ENCODE measurements around the gene SV2C. TPM values are rescaled to one million over a fixed set of nuclear protein-coding genes. Genes with fewer than 3 reads are reported as not detected.
A peak's percentile ranks its signal among the peaks of the same experiment; 100 is the strongest.

SV2C gene
- total and polyA plus RNA-seq, 10 of the 15 experiments (the other 5 are each of a cell fraction or from before 2014, with no cell fraction given), result under 0.01 to 1.1 (median 0.63) TPM

- TF ChIP-seq ELK1 (IDR thresholded peaks at IDR 0.05; ENCODE audit: low read depth, low read length) (no peak), RUNX3 (IDR thresholded peaks at IDR 0.05; ENCODE audit: low read length) (peak; percentile 68; the same call in 1 of the 2 replicates), CBFB (IDR thresholded peaks at IDR 0.05; ENCODE audit: low read depth) (0 out of 2 replicates have a peak, but pooled peaks have one; percentile 18)
- 0 out of 2 replicates have a peak overlapping the region, but pooled peaks have one; percentile 7 for H3K4me3 ChIP-seq
- intact Hi-C loops (cut with micrococcal nuclease; ENCODE audit: unreplicated experiment), result loop anchor here (5.0 kb wide), 1 partner anchor 78 kb away; no protein-coding TSS in a partner anchor
- peak overlapping the region; percentile 51 for H3K27ac ChIP-seq (ENCODE audit: control insufficient read depth, insufficient read depth)
- H3K36me3 ChIP-seq (ENCODE audit: control insufficient read depth in 2 of 2, insufficient read depth in 2 of 2, low read length in 1 of 2), result no peaks in the 10 kb centered on the region
- DNase-seq (ENCODE audit: low read depth, low spot score) (no peak), FAIRE-seq (peak; percentile 13), ATAC-seq (peak; percentile 88)
- SMC1A ChIA-PET (ENCODE audit: uncharacterized antibody, unreplicated experiment), result interaction anchor here (1.0 to 1.8 kb wide), 3 partner anchors 11 to 54 kb away, joined by 3 to 8 read pairs (median 3); no protein-coding TSS in a partner anchor
- peak overlapping the region; percentile 63 for H2AFZ ChIP-seq (ENCODE audit: control insufficient read depth, low read depth, low read length)
- H4K20me1 ChIP-seq (ENCODE audit: control insufficient read depth, insufficient read depth), result no peaks in the 10 kb centered on the region
- BruUV-seq (replicated peaks), result no TSS peak
- H3K9ac ChIP-seq (ENCODE audit: control insufficient read depth, insufficient read depth, low read length), result no peak overlapping the region
- RAD21 ChIA-PET (ENCODE audit: unreplicated experiment), result no interaction called here
- no peaks in the 10 kb centered on the region for H3K27me3 ChIP-seq (replicated peaks in 1 of 2; ENCODE audit: control insufficient read depth in 2 of 2, insufficient read depth in 2 of 2, low read length in 1 of 2)
- in situ Hi-C loops (cut with MboI), result no loop called here
- H3K9me3 ChIP-seq (replicated peaks; ENCODE audit: control insufficient read depth, insufficient read depth, low read length), result no peaks in the 10 kb centered on the region
- WGBS (ENCODE audit: insufficient coverage, insufficient replicate concordance, low lambda C conversion rate, missing lambda C conversion rate), result 0% methylated on average over 1 of the region's 1 CpG
- POLR2A ChIA-PET, result no interaction called here
- peaks cover 6% of the 10 kb centered on the region; the same call in 1 of the 2 replicates for H3K4me1 ChIP-seq (ENCODE audit: control insufficient read depth, insufficient read depth, low read length)
- H3K4me2 ChIP-seq (ENCODE audit: control insufficient read depth, insufficient read depth), result peak overlapping the region; percentile 50
- H3K79me2 ChIP-seq (ENCODE audit: control insufficient read depth, insufficient read depth, low read length), result no peaks in the 10 kb centered on the region
- CTCF ChIA-PET, result no interaction called here
Measured at GRCh38 chr5:76099756-76100155, 16.6 kb downstream of the SV2C start.

GRCh38 chr5:76104027-76104426, 20.8 kb downstream of the SV2C start:
- in situ Hi-C loops (cut with MboI) (no loop called here), intact Hi-C loops (cut with micrococcal nuclease; ENCODE audit: unreplicated experiment) (no loop called here)
- H3K27me3 ChIP-seq (replicated peaks in 1 of 2; ENCODE audit: control insufficient read depth in 2 of 2, insufficient read depth in 2 of 2, low read length in 1 of 2), result no peaks in the 10 kb centered on the region; a peak in 1 of 4 replicates
- BruUV-seq (replicated peaks), result no TSS peak
- peaks cover 6% of the 10 kb centered on the region; the same call in 1 of the 2 replicates for H3K4me1 ChIP-seq (ENCODE audit: control insufficient read depth, insufficient read depth, low read length)
- no peaks in the 10 kb centered on the region for H3K9me3 ChIP-seq (replicated peaks; ENCODE audit: control insufficient read depth, insufficient read depth, low read length)
- no peak overlapping the region for H3K27ac ChIP-seq (ENCODE audit: control insufficient read depth, insufficient read depth)
- no peak overlapping the region for H3K4me3 ChIP-seq
- no peak for FAIRE-seq
- ChIA-PET POLR2A (no interaction called here), CTCF (interaction anchor here (1.2 to 1.8 kb wide), 2 partner anchors 9 to 70 kb away, joined by 4 to 6 read pairs; no protein-coding TSS in a partner anchor), RAD21 (ENCODE audit: unreplicated experiment) (no interaction called here), SMC1A (ENCODE audit: uncharacterized antibody, unreplicated experiment) (interaction anchor here (1.7 kb wide), 1 partner anchor 369 kb away, joined by 5 read pairs; no protein-coding TSS in a partner anchor)
- H2AFZ ChIP-seq (ENCODE audit: control insufficient read depth, low read depth, low read length), result no peak overlapping the region
- no peaks in the 10 kb centered on the region for H3K79me2 ChIP-seq (ENCODE audit: control insufficient read depth, insufficient read depth, low read length)
- H3K36me3 ChIP-seq (ENCODE audit: control insufficient read depth in 2 of 2, insufficient read depth in 2 of 2, low read length in 1 of 2), result no peaks in the 10 kb centered on the region
- no peak for DNase-seq (ENCODE audit: low read depth, low spot score)
- no peaks in the 10 kb centered on the region for H4K20me1 ChIP-seq (ENCODE audit: control insufficient read depth, insufficient read depth)
- TF ChIP-seq GATAD2B (conservative IDR thresholded peaks at IDR 0.05; ENCODE audit: low read depth) (no peak), REST (IDR thresholded peaks at IDR 0.05; ENCODE audit: low read depth, low read length) (peak; percentile 98)
- no peak overlapping the region for H3K4me2 ChIP-seq (ENCODE audit: control insufficient read depth, insufficient read depth)
- H3K9ac ChIP-seq (ENCODE audit: control insufficient read depth, insufficient read depth, low read length), result no peak overlapping the region
- 0% methylated on average over 2 of the region's 2 CpGs for WGBS (ENCODE audit: insufficient coverage, insufficient replicate concordance, low lambda C conversion rate, missing lambda C conversion rate)
- peak; percentile 54; the same call in 2 of the 3 replicates for ATAC-seq
